Kidney capillary endothelial cell (primary cell): ENCODE results near the gene HSPA6.
"Not testable (repeated sequence)": the region's sequence is repeated elsewhere in the genome, so short reads cannot be mapped to it uniquely, and the experiment has no call there.

Experiments used
- DNase-seq: peaks from one replicate; pipeline ENCODE4 v3.0.0-alpha.2; 2018; ENCODE audit warnings: low spot score

The HSPA6 gene

DNA sequence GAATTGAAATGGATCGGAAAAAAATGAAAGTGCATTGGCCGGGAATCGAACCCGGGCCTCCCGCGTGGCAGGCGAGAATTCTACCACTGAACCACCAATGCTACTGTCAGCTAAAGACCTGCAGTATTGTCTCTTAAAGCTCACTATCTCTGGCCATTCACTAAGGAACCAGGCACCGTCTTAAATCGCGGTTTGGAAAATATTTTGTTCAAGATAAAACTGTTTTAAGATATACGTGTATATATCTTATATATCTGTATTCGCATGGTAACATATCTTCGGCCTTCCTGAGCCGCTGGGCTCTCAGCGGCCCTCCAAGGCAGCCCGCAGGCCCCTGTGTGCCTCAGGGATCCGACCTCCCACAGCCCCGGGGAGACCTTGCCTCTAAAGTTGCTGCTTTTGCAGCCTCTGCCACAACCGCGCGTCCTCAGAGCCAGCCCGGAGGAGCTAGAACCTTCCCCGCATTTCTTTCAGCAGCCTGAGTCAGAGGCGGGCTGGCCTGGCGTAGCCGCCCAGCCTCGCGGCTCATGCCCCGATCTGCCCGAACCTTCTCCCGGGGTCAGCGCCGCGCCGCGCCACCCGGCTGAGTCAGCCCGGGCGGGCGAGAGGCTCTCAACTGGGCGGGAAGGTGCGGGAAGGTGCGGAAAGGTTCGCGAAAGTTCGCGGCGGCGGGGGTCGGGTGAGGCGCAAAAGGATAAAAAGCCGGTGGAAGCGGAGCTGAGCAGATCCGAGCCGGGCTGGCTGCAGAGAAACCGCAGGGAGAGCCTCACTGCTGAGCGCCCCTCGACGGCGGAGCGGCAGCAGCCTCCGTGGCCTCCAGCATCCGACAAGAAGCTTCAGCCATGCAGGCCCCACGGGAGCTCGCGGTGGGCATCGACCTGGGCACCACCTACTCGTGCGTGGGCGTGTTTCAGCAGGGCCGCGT lies at the start of gene HSPA6:
HSPA6 (plus strand) TSS at position 724 of the 925 bp plus-strand sequence; CDS start at position 843, 119 bp downstream.
- peak; percentile 60 for DNase-seq

DNA sequence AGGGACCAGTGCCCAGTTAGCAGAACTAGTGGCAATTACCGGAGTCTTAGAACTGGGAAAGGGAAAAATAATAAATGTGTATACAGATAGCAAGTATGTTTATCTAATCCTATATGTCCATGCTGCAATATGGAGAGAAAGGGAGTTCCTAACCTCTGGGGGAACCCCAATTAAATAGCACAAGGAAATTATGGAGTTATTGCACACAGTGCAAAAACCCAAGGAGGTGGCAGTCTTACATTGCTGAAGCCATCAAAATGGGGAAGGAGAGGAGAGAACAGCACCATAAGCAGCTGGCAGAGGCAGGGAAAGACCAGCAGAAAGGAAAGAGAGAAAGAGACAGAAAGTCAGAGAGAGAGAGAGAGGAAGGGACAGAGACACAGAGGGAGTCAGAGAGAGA lies 46.6 kb upstream of the HSPA6 start:
- not testable (repeated sequence) for DNase-seq

DNA sequence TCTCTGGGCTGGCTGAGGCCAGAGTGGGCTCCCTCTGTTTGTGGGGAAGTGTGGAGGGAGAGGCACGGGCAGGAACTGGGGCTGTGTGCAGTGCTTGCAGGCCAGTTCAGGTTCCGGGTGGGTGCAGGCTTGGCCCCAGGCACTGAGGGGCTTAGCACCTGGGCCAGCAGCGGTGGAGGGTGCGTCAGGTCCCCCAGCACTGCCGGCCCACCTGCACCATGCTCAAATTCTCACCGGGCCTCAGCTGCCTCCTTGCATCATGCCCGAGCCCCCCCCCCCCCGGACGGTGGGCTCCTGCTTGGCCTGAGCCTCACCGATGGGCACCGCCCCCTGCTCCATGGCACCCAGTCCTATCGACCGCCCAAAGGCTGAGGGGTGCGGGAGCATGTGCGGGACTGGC lies 45.4 kb upstream of the HSPA6 start:
- no peak for DNase-seq

DNA sequence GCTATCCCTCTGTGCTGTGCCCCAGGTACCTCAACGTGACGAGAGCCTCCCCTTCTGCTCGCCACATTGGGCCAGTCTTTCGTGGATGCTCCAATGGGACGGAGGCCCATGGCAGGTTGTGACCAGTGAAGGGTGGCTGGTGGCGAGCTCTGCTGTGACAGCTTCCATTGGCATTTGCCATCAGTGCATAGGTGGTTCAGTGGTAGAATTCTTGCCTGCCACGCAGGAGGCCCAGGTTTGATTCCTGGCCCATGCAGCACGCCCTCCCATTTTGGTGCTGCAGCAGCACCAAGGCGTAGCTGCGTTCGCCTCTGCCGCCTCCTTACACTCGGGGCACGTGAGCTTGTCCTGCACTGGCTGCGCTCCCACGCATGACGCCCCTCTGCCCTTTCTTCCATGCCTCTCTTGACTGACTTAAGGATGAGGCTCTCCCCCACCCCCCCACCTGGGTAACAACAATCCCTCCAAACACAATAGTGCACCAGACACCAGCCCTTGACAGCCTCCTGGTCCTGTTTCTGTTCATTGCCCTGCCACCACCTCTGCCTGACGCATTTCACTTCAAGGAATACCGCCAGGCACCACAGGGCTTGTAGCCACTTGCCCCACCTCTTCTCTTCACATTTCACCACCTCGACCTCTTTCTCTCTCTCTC lies 43.8 kb upstream of the HSPA6 start:
- DNase-seq = no peak

DNA sequence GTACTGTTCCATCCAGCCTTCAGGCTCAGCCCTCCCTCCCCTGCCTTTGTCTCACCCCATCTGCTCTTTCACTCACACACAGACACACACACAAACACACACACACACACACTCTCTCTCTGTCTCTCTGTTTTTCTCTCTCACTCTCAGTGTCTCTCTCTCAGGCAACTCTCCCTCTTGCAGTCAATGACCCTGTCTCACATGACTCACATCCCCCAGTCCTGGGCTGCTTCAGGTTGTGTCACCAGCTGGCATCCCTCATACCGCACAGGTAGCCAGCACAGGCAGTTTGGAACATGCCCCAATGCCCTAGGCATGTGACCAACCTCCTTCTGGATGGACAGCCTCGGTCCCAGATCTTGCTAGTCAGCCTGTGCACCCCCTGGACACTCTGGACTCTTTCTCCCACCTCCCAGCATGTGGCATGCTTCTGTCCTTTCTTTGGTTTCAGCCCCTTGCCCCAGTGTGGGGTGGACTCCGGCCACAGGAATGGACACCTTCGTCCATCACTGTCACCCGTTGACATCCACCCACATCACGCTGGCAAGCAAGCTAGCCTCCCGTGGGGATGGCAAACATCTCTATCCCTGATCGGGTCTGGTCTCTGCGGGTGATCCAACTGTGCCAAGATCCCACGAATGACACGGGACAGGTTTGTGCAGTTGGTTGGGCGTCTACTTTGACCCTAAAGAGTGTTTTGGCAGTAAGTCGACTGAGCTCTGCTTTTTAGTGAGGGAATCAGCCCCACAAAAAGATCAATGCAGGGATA lies 42.5 kb upstream of the HSPA6 start:
- no peak for DNase-seq

DNA sequence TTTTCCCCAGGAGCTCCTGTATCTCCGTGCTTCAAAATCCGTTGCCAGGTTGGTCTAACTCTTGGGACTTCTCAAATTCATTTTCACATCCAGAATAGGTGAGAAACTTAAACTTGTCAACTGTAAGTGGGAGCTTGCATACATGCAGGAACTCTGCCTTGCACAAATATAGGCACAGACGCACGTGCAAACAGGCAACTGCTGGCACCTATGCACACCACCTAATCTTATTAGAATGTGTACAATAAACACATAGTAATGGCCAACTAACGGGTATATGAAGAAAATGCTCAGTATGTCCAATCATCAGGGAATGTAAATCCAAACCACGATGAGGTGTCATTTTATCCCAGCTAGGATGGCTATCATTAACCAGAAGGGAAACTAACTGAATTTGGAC lies 41.7 kb upstream of the HSPA6 start:
- no peak for DNase-seq

DNA sequence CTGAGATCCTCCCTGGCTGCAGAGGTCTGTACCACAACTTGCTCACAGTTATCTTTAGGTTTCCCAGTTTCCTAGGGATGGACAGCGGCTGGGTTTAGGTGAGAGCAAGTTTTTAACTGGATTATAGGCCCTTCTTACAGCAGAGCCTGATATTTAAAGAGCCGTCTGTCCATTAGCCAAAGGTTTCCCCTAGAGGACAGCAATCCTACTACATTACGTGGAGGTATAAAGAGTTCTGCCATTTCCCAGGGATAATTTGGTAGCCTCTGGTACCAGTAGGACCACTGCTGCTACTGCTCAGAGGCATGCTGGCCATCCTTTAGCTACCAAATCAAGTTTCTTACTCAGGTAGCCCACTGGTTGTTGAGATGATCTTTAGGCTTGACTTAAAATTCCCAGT lies 41.0 kb upstream of the HSPA6 start:
- DNase-seq = no peak

DNA sequence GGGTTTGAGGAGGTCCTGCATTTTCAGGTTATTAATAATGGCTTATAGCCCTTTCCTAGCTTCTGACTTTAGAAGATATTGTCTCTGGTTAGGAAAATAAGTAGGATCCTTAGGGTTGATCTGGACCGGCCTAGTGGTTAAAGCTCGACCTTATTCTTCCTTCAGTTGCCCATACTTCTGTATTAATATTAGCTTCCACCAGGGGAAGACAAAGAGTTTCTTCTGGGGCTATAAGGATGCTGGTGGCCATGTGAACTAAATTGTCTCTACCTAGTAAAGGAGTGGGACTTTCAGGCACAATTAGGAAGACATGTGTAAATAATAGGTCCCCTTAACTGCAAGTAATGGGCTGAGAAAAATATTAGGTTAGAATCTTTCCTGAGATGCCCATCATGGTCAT lies 39.7 kb upstream of the HSPA6 start:
- DNase-seq = no peak

DNA sequence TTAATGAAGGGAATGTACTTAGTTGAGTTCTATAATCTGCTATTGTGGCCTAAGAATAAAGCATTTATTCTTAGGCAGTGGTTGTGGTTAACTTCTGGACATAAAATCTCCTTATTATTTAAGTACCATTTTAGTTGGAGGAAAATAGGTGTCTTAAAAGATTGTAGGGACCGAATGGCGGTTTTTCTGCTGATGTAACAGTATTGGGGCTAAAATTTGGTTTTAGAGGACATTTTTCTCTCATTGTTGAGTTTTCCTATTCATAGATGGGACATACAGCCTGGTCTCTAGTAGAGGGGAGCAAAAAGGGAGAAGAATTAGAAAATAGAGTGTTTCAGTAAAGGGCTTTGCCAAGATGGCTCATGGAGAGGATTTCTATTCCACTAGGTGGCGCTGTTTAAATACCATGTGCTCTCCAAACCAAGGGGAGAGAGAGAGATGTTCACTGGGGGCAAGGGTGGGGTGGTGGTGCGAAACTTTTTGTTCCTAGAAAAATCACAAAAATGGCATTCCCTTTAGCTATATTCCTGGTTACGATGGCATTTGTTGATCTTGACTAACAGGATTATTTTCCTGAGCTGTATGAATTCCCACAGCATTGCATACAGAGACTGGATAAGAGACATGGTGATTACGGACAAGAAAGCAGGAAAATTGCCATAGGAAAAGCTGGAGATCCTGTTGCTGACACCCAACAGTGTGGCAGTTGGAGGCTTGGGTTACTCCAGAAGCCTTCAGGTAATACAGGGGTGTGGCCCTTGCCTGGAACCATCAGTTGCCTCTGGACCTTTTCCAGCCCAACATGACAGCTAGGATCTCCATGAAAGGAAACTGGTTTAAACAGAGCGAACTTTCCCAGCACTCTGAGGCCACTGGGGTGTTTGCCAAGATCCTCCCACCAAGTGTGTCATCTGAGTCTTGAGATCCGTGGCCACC lies 37.3 kb upstream of the HSPA6 start:
- peak; percentile 67 for DNase-seq

DNA sequence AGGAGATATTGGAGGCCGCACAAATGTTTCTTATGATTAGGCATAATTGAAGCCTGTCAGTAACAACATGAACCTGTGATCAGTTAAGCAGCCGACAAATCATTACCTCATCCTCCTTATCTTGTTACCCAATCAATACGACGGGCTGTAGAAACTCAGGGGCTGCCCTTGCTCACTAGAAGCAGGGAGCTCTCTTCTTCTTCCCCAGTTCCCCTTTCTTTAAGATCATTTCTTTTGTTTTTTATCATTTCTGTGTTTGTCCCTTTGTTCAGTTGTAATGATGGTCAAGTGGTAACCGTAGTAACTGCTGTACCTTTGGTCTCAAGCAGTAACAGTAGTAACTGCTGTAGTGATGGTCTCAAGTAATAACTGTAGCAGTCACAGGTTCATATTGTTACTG lies 32.9 kb upstream of the HSPA6 start:
- DNase-seq = no peak

DNA sequence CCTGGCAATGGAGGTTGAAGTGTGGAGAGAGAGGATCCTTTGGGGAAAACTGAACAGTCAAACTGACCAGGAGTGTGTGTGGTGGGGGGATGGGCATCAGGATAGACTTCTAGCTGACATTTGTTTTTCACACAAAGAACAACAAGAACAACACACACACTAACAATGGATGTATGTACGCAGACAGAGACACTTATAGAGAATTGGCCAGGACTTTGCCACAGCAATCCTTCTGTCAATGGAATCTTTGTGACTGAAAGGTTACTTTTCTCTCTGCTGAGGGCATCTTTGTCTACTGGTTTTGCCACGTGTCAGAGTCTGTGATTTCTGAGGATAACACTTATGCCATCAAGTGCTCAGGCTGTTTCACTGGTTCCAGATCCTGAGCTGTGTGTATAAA lies 31.5 kb upstream of the HSPA6 start:
- no peak for DNase-seq

DNA sequence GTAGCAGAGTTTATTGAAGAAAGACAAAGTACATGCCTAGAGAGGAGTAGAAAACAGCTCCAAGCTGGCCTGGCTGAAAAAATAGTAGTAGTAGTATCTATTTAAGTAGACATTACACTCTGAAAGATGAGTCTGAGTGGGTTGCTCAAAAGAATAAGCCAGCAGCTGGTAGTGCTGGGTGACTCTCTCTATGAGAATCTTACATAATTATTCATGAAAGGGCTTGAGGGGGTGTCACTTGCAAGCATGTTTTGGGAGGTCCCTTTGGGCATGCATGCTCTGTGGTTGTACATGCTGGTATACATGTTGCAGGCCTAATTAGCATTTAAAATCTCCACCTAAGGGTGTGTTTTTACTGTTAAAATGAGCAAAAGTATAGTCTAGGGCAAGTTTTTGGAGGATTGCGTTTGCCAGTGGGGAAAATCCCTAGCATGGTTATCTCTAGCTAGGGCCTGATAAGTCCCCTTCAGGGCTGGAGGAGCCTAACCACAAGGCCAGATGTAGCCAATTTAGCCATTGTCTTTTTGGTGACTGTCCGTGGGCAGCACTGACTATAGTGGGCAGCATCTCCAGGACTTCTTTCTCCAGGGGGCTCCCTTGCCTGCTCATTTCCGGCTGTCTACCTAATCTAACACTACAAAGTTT lies 30.1 kb upstream of the HSPA6 start:
- no peak for DNase-seq

DNA sequence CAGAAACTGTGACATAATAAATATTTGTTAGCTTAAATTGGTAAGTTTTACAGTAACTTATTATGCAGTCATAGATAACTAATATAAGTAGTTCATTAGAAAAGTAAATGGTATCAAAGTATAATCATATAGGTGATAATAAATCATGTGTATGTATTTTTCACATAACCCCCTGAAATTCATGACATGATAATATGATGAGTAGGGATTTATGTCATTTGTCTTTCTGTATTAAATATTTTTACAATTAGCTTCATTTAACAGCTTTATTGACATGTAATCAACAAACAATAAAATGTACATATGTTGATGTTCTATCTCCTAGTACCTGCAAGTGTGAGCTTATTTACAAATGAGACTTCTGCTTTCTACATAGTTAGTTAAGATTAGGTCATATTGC lies 28.9 kb upstream of the HSPA6 start:
- DNase-seq = no peak

DNA sequence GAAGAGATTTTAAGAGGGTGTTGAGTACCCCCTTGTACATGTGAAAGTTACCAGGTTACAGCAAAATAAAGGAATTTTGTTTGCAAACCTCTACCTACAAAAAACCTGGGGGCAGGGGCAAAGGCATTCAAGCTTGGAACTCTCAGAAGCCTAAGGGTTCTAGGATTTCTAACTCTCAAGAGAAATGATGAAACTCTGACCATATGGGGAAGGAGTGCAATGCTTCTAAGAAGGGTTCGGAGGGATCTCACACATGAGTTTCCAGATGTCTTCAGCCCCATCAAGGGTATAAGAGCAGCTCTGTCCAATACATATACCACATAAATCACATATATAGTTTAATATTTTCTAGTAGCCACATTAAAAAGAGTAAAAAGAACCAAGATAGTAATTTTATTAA lies 26.4 kb upstream of the HSPA6 start:
- DNase-seq = no peak

DNA sequence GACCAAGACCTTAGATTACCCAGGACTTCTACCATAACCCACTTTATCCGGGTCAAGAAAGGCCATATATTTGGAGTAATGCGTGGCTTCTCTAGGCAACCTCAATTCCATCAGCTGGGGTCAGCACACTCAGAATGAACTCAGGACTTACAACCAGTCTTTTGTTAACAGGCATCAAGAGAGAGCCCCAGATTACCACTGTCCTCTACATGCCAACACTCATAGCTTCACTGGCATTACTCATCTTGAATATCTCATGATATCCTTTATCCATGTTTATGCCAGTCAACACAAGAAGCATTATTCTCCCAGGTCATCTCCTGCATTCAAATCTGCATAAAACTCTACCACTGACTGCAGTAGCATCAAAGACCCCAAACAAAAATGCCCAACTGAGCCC lies 25.7 kb upstream of the HSPA6 start:
- DNase-seq = no peak

DNA sequence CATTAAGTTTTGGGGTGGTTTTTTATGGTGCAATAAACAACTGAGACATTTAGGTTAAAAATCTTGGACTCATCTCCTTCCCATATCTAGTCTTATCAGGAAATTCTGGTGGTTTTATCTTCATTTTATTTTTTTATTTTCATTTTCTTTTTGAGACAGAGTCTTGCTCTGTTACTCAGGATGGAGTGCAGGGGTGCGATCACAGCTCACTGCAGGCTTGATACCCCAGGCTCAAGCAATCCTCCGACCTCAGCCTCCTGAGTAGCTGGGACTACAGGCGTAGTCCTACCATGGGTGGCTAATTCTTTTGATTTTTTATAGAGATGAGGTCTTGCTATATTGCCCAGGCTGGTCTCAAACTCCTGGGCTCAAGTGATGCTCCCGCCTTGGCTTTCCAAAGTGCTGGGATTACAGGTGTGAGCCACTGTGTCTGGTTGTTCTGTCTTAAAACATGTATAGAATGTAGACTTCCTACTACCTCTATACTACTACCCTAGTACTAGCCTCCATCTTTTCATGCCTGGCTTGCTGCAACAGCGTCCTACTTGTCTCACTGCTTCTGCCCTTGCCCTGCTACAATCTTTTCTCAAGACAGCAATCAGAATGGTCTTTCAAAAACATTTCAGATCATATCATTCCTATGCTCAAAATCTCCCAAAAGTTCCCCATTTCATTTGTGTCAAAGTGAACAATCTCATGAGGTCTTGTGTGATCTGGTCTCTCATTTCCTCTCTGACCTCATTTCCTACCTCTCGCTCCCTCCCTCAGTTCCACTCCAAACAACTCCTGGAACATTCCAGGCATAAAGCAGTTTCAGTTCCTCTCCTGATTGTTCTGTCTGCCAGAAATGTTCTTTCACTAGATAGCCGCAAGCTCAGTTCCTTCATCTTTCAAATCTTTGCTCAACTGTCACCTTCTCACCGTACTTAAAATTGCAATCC lies 25.0 kb upstream of the HSPA6 start:
- no peak for DNase-seq

DNA sequence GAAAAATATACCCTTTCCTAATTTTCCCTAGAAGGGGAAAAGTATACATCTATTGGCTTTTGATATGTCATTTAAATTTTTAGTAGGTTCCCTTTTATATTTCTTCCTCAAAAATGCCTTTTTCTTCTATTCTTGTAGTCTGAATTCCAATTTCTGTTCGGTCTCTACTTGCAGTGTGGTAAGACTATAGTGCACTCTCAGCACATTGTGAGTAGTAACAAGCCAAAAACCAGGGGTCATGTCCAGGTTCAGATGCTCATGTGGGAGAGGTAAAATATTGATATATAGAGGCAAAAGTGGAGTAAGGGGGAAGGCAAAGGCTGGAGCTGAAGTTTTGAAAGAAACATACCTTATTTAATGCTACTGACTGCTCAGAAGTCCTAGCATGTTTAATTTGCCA lies 23.1 kb upstream of the HSPA6 start:
- no peak for DNase-seq

DNA sequence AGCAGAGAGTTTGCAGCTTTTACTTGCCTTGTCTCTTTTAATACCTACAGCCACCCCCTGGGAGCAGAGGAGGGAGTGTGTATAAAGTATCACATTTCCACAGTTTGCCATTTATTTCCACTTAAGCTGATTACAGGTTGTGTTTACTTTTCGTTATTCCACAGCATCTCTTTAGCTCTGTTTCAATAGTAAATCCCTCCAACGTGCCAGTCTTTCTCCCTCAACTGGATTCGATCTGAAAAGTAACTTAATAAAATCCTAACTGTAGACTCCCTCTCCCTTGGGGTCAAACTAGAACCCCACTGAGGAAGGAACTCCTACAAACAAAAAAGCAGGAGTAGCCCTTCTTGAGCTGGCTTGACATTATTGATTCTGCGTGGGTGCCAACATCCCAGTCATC lies 22.2 kb upstream of the HSPA6 start:
- DNase-seq = no peak

DNA sequence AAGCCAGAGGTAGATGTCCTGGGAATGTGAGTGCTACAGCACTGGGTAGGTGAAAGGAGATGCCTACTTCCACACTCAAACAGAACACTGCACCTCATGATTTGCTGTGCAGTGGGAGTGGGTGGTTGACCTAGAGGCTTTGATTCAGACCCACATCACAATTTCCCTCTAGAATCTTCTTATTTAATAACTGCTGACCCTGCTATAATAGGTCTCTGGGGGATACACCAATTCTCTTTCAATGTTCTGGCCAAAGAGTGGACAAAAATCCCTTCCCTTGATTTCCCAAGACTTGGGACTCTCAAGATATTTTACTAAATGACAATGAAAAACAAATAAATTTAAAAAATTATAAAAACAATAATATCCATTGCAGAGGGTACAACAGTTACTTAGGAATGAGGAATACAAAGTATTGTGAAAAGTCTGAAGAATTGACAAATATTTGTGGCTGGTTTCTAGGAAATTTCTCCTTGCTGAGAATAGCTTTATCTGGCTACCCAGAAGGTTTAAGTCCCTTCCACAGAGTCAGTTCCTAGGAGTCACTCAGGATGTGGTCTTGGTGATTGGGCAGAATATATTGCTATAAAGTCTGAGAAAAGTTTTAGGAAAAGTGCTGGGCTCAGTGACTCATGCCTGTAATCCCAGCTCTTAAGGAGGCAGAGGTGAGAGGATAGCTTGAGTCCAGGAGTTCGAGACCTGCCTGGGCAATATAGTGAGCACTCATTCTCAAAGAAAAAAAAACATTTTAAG lies 21.5 kb upstream of the HSPA6 start:
- DNase-seq = no peak
